T47D (cell line): ENCODE measurements around the gene TNFSF11.

Source experiments
- DNase-seq, 2 experiments: peaks; one replicate each; pipeline versions ENCODE4 v3.0.0 to v3.0.0-alpha.2; 2011 to 2012; ENCODE audit warnings: low read depth in 1 of 2, low spot score in 1 of 2
- JUND ChIP-seq: IDR thresholded peaks from 2 replicates; pipeline ENCODE4 v1.6.1; 2012; ENCODE audit warnings: low read depth
- in situ Hi-C: cut with HindIII; loops from 2 replicates; pipeline ENCODE4 v1.10.0; 2016; ENCODE audit warnings: low sequenced_read_pairs, low pct_unique_long_range_greater_than_20kb

Gene TNFSF11

DNA sequence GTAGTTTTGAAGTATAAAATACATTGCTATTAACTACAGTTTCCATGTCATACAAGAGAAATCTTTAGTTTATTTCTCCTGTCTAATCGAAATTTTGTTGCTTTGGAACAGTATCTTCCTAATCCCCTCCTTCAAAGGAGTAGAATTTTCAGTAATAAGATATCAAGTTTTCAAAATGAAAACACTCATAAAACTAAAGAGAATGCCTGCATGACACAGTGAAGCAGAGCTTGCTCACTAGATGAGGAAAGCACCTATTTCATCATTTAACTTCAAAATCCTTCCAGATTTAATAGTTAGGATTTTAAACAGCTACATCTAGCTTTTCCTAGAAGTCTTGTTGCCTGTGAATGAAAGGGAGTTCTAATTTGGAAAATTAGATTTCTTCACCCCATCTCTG lies 80.8 kb downstream of the TNFSF11 start:
- in situ Hi-C loops, result no loop called here
- DNase-seq, result no peak
- TF ChIP-seq JUND, result no peak

DNA sequence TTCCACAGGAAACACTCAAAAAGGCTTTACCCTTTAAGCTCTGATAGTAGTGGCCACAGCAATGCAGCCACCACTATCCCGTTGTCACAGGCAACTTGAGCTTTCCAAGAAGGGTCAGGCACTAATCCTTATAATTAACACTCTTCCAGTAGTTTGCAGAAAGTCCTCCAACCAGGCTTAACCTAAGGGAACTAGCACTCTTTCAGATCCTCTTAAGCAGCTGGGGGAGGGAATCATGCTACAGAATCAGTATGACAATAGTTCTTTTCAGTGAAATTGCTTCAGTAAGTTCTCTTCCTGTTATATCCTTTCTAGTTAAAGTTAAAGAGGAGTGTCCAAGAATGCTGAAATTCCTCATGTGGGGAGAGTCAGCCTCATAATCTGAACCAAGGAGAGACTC lies 82.2 kb downstream of the TNFSF11 start:
- TF ChIP-seq JUND, result no peak
- in situ Hi-C loops, result no loop called here
- no peak for DNase-seq

DNA sequence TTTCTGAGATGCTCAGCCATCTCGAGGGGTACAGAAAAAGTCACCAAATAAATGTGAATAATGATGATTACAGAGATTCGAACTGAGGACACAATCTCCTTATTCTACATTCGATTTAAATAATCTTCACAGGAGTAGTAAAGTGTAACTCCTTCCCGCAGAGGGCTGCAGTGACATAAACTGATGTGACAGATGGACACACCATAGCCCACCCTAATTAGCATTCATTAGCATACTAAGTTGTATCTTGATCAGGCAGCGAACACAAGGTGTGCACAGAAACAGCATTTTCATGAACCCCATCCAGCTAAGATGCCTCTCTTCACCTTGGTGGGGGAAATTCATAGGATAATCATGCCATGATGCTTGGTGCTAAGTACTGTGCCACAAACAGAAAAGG lies 83.0 kb downstream of the TNFSF11 start:
- no peak for DNase-seq
- in situ Hi-C loops, result no loop called here
- TF ChIP-seq JUND, result no peak
